ENCODE results near the gene TPRN.

TPRN gene

DNA sequence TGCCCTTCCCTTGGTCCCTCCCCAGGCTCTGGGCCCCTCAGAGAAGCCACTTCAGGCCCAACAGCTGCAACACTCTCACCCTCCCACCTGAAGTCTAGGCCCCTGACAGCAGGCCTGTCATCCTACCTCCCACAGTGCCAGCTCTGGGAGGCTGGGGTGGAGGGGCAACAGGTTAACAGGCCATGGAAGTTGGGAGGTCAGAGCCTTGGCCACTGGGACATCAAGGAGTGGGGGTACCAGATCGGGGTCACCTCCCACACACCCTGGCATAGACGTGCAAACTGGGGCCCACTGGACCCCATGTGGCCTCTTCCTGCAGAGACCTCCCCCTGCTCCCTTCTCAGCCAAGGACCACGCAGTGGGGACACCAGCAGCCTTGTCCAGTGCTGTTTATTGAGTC lies 9.3 kb downstream of the TPRN start:
- Mint-ChIP-seq H3K27ac (no peak overlapping the region), H3K9me3 (no peaks in the 10 kb centered on the region), H3K4me1 (peaks cover 24% of the 10 kb centered on the region), H3K4me3 (no peak overlapping the region), H3K27me3 (no peaks in the 10 kb centered on the region), H3K36me3 (no peaks in the 10 kb centered on the region)

DNA sequence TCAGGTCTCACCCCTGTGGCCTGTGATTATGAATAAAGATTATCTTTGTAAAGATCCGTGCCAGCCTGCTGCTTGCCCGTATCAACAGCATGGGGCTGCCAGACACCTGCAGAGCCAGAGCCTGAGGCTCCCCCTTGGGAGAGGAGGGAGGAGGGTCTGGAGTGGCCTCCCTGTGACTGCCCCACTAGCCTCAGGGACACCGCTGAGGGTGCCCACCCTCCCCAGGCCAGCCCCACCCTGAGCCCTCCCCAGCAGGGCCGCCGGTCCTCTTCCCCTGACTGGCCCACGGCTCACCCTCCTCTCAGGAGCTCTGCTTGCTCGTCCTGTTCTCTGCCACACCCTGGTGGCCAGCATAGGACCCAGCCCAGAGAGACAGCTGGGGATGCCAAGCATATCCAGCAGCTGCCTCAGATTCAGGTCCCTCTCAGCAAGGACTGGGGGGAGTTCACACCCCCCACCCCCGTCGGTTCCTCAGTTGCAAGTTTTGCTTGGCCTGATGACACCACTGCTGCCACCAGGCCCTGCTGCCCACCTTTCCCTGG lies 10.2 kb downstream of the TPRN start:
- Mint-ChIP-seq H3K36me3 (no peaks in the 10 kb centered on the region), H3K27ac (peak overlapping the region; percentile 51), H3K4me1 (peaks cover 25% of the 10 kb centered on the region), H3K4me3 (peak overlapping the region; percentile 55), H3K9me3 (no peaks in the 10 kb centered on the region), H3K27me3 (no peaks in the 10 kb centered on the region)

DNA sequence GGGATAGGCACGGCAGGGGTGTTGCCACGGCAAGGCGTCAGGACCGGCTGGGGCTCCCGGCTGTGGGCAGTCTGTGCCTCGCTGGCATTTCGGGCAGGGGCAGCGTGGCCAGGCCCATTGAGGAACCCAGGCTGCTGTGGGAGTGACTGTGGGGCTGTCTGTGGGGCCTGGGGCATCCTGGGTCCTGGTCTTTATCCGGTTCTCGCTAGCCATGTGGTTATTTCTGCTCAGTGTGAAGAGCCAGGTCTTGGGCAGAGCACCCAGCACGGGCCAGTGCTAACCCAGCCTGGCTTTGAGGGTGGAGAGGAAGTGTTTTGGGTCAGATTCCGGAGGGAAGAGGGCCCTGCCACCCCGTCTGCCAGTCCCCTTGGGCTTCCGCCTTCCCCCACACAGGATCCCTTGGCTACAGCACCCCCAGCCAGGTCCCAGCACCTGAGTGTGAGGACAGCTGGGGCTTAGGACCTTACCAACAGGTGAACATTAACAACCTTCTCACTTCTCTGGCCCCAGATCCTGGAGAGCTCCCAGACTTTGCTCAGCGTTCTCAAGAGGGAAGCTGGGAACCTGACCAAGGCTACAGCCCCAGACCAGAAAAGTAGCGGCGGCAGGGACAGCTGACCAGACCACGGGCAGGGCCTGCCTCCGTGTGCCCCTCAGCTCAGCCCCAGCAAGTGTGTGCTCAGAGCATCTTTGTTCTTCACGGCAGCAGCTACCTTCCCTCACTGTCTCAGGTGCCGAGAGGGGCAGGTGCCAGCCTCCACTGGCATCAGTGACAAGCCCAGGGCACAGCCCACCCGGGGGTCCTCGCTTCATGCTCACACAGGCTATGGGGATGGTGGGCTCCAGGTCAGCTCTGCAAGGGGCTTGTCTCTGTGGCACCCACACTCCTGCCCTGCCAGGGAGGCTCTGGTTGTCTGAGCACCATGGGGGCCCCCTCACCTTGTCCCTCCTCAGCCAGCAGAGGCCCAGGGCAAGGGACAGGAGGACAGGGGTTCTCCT lies 10.9 kb downstream of the TPRN start:
- H3K27ac Mint-ChIP-seq, result peak overlapping the region; percentile 87
- H3K9me3 Mint-ChIP-seq, result no peaks in the 10 kb centered on the region
- H3K27me3 Mint-ChIP-seq, result no peaks in the 10 kb centered on the region
- no peaks in the 10 kb centered on the region for H3K36me3 Mint-ChIP-seq
- H3K4me1 Mint-ChIP-seq, result peaks cover 25% of the 10 kb centered on the region
- H3K4me3 Mint-ChIP-seq, result peak overlapping the region; percentile 89

DNA sequence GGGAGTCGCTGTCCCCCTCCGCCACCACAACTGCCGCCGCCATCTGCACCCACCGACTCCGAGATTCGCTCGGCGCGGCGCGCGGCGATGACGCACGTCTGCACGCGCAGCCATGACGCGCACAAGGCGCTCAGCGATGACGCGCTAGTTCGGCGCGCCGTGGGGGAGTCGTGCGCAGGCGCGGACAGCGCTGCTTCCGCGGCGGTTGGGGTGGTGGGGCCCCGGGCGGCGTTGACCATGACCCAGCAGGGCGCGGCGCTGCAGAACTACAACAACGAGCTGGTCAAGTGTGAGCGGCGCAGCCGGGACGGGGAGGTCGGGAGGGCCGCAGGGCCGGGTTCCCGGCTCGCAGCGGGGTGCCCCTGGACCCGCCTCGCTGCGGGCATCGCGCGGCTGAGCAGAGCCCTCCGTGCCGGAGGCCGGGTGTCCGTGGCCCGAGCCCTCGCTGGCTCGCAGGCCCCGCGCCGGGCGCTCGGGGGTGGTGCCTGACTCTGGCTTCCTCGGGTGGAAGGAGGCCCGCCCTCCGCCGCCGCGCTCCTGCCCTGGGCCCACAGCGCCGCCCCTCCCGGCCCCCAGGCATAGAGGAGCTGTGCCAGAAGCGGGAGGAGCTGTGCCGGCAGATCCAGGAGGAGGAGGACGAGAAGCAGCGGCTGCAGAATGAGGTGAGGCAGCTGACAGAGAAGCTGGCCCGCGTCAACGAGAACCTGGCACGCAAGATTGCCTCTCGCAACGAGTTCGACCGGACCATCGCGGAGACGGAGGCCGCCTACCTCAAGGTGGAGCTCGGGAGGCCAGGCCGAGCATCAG lies 11.8 kb downstream of the TPRN start, which contains the start of the genes ANAPC2 and SSNA1:
Gene ANAPC2, minus strand, starts transcription at position 71 of the 807 bp plus-strand sequence. Its CDS starts 28 bp downstream, at position 43.
Gene SSNA1, plus strand, starts transcription at position 187 of the 807 bp plus-strand sequence. Its CDS starts 51 bp downstream, at position 238.
- no peaks in the 10 kb centered on the region for H3K27me3 Mint-ChIP-seq
- no peaks in the 10 kb centered on the region for H3K36me3 Mint-ChIP-seq
- no peaks in the 10 kb centered on the region for H3K9me3 Mint-ChIP-seq
- peaks cover 32% of the 10 kb centered on the region for H3K4me1 Mint-ChIP-seq
- H3K4me3 Mint-ChIP-seq, result peak within 1 kb of the TSS; percentile 95
- H3K27ac Mint-ChIP-seq, result peak within 1 kb of the TSS; percentile 91

DNA sequence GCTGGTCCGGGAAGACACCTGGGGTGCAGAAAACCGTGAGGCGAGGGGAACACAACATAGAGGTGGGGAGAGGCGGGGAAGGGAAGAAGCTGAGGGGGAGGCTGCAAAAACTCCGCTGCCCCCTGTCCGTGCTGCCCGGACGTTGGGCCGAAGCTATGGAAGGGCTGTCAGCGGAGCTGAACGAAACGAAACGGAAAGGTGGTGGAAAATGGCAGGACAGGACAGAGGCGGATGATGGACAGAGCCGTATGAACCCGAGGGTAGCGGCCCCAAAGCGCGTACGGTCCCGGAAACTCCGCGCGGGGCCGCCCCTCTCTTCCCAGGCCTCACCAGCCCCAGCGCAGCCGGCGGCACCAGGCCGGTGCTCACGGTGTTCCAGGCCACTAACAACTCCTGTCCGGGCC lies 12.5 kb downstream of the TPRN start:
- Mint-ChIP-seq H3K36me3 (no peaks in the 10 kb centered on the region), H3K27me3 (no peaks in the 10 kb centered on the region), H3K4me1 (peaks cover 32% of the 10 kb centered on the region)

DNA sequence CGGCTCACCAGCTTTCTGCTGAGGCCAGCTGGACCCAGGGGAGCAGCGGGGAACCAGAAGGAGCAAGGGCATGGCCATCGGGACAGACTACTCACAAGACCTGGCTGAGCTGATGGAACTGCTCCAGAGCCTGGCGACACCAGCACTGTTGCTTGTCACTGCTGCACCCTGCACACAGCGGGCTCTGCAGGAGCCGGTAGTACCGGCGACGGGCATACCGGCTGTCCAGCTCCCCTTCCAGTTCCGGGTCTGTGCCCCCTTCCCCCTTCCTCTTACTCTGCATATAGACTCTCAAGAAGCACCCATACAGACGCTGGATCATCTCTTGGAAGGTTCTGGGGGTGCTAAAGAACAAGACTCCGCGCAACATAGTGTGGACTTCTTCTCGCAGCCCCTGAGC lies 13.2 kb downstream of the TPRN start:
- Mint-ChIP-seq H3K4me3 (peak overlapping the region; percentile 95), H3K36me3 (no peaks in the 10 kb centered on the region), H3K9me3 (no peaks in the 10 kb centered on the region), H3K27me3 (no peaks in the 10 kb centered on the region), H3K27ac (peak overlapping the region; percentile 91), H3K4me1 (peaks cover 32% of the 10 kb centered on the region)

More for the DNA sequence above, 12.5 kb downstream of the TPRN start:
- Mint-ChIP-seq H3K4me3 (peak overlapping the region; percentile 95), H3K27ac (peak overlapping the region; percentile 91), H3K9me3 (no peaks in the 10 kb centered on the region)

DNA sequence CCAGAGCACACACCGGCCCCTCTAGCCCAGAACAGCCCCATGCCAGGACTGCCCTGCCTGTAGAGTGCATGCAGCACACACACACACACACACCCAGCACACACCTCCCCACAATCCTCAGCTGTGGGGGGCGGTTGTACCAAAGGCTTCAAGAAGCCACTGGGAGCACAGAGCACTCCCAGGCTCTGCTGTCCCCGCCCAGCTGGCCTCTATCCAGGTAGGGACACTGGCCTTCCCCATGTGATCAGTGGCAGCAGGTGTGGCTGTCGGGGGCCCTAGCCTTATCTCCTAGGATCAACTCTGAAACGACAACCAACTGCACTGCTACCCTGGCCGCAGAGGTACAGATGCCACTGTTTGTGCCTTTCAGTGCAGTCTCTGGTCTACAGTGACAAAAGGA lies 14.2 kb downstream of the TPRN start:
- H3K27me3 Mint-ChIP-seq, result no peaks in the 10 kb centered on the region
- H3K27ac Mint-ChIP-seq, result no peak overlapping the region
- no peaks in the 10 kb centered on the region for H3K9me3 Mint-ChIP-seq
- peak overlapping the region; percentile 95 for H3K4me3 Mint-ChIP-seq
- no peaks in the 10 kb centered on the region for H3K36me3 Mint-ChIP-seq
- H3K4me1 Mint-ChIP-seq, result peaks cover 32% of the 10 kb centered on the region

DNA sequence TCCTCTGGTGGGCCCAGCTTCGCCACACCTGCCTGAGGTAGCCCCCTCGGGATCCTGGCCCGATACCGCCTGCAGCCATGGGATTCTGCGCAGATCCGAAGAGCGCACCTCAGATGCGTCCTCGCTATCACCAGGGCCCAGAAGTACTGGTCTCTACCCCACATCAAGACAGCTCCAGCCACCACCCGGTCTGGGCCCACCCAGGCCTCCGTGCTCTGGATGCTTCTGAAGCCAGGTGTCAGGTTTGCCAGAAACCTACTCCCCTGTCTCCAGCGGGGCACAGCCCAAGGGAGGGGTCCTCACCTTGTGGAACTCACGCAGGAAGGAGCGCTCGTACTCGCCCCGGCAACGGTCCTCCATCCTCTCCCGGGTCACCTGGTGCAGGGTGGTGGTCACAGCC lies 14.6 kb downstream of the TPRN start:
- Mint-ChIP-seq H3K4me3 (peak overlapping the region; percentile 95), H3K27me3 (no peaks in the 10 kb centered on the region), H3K4me1 (peaks cover 32% of the 10 kb centered on the region), H3K36me3 (no peaks in the 10 kb centered on the region), H3K9me3 (no peaks in the 10 kb centered on the region), H3K27ac (no peak overlapping the region)

DNA sequence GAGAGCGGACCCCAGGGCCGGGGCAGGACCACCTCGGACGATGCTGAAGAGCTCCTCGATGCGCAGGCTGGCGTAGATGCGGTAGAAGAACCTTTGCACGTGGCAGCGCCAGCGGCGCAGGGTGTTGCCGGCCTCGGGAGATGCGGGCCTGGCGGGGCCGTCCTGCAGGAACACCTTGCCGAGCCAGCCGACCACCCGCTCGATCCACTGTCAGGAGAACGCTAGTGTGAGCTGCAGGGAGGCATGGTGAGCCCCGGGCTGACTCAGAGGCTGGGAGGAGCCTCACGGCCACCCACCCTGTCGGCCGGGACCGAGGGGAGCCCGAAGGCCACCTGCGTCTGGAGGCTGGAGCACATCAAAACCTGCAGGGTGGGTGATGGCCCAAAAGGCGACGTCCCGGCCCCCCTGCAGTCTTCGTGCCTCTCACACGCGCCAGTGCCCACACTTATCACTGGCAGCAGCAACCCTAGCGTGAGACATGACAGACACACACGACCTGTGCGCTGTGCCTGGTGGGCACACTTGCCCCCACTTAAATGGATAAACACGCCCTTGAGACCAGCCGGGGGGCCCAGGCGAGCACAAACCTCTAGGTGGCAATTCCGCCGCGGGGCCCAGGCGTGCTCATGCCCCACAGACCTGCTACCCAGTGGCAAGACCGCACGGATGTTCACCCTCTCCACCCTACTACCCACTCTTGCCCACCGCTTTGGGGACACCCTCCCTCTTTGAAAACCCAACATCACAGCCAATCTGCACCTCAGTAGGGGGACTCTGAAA lies 15.5 kb downstream of the TPRN start:
- Mint-ChIP-seq H3K27ac (no peak overlapping the region), H3K4me3 (no peak overlapping the region), H3K9me3 (no peaks in the 10 kb centered on the region), H3K27me3 (no peaks in the 10 kb centered on the region), H3K4me1 (peaks cover 32% of the 10 kb centered on the region), H3K36me3 (no peaks in the 10 kb centered on the region)

DNA sequence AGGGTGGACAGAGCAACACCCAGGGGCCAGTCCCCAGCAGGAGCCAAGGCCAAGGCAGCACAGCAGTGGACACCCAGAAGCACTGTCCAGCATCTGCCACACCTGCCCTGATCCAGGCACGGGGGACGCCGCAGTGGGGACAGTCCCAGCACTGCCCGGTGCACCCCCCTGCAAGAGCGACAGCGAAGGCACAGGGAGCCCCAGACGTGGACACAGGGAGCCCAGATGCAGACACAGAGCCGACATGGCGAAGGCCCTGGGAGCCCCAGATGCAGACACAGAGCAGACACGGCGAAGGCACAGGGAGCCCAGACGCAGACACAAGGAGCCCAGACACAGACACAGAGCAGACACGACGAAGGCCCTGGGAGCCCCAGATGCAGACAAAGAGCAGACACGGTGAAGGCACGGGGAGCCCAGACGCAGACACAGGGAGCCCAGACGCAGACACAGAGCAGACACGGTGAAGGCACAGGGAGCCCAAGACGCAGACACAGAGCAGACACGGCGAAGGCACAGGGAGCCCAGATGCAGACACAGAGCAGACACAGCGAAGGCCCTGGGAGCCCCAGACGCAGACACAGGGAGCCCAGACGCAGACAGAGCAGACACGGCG lies 16.5 kb downstream of the TPRN start:
- Mint-ChIP-seq H3K9me3 (no peaks in the 10 kb centered on the region), H3K4me1 (peaks cover 25% of the 10 kb centered on the region), H3K4me3 (no peak overlapping the region)

DNA sequence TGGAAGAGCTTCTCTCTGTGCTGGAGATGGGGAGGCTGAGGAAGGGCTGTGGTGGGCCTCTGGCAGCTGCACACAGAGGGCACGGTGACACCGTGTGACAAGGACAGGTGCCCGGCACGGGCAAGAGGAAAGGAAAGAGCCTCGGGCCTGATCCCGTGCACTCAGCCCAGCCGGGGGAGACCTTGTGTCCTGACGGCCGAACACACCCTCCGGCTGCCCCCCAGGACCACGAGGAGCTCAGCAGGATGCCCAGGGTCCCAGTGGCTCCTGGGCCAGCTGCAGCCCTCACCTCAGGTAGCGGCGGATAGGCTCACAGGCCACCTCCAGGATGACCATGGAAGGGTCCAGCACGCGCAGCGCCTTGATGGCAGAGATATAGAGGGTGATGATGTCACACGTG lies 17.7 kb downstream of the TPRN start:
- Mint-ChIP-seq H3K27me3 (no peaks in the 10 kb centered on the region), H3K27ac (no peak overlapping the region), H3K36me3 (no peaks in the 10 kb centered on the region), H3K4me1 (peaks cover 23% of the 10 kb centered on the region), H3K9me3 (no peaks in the 10 kb centered on the region), H3K4me3 (no peak overlapping the region)

More for the DNA sequence above, 16.5 kb downstream of the TPRN start:
- Mint-ChIP-seq H3K27me3 (no peaks in the 10 kb centered on the region), H3K36me3 (no peaks in the 10 kb centered on the region), H3K27ac (no peak overlapping the region)

DNA sequence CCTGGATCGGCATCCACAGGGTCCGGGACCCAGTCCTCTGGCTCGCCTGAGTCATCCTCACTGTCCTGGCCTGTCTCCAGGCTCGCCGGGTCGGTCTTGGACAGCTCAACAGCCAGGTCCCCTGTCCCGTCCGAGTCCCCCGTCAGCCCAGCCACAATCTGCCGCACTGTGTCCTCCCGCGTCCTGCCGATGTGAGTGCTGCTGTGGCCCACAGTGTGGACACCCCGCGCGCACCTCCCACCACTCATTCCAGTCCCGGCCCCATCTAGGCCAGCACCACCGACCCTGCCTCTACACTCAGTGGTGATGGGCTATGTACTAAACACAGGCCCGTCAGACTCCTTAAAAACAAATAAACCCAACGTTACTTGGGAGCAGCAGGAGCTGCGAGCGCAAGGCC lies 18.9 kb downstream of the TPRN start:
- no peaks in the 10 kb centered on the region for H3K27me3 Mint-ChIP-seq
- no peaks in the 10 kb centered on the region for H3K36me3 Mint-ChIP-seq
- no peak overlapping the region for H3K4me3 Mint-ChIP-seq
- H3K4me1 Mint-ChIP-seq, result peaks cover 13% of the 10 kb centered on the region
- H3K27ac Mint-ChIP-seq, result no peak overlapping the region
- H3K9me3 Mint-ChIP-seq, result no peaks in the 10 kb centered on the region

DNA sequence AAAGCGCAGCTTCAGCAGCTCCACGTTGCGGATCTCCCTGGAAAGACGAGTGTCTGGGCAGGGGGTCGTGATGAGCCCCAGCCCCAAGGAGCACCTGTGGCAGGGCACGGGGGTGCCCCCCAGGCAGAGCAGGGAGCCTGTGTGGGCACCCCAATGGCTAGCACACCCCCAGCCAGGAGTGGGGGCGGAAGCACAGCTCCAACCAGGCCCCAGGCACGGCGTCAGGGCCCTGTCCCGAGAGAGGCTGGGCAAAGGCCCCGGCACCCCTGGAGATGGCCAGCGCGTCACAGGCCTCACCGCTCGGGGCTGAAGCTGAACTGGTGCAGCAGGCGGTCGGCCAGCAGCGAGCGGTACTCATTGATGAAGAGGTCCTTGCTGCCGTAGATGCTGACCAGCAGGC lies 20.1 kb downstream of the TPRN start:
- Mint-ChIP-seq H3K36me3 (no peaks in the 10 kb centered on the region), H3K4me3 (no peak overlapping the region), H3K27ac (no peak overlapping the region), H3K4me1 (peaks cover 7% of the 10 kb centered on the region), H3K9me3 (no peaks in the 10 kb centered on the region), H3K27me3 (no peaks in the 10 kb centered on the region)

DNA sequence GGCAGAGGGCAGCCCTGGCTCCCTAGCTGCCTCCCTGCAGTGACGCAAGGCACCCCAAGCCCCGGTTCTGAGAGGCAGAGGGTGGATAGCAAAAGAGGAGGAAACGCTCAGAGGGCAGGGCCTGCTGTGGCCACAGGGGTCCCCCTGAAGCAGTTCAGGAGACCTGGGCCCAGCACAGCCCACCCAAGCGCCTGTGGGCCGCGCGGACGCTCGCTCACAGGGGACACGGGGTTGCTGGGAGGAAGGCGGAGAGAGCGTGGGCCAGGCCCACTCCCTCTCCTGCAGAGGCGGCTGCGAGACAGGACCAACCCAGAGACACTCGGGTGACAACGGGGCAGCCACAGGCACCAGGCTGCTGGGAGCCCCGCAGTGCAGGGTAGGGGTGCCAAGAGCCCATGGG lies 20.8 kb downstream of the TPRN start:
- Mint-ChIP-seq H3K27ac (no peak overlapping the region), H3K36me3 (no peaks in the 10 kb centered on the region), H3K4me3 (no peak overlapping the region), H3K4me1 (peaks cover 7% of the 10 kb centered on the region), H3K27me3 (no peaks in the 10 kb centered on the region), H3K9me3 (no peaks in the 10 kb centered on the region)

Measured in activated naive CD4-positive, alpha-beta T cell treated with anti-CD3 and anti-CD28 coated beads, Interleukin-2, amount 50 U/mL, for 24 hours (primary cell).